Heart left ventricle (tissue), 16 donors: ENCODE data around the gene MGMT. TPM values are rescaled to one million over a fixed set of nuclear protein-coding genes. Genes with fewer than 3 reads are reported as not detected.
A peak's percentile ranks its signal among the peaks of the same experiment; 100 is the strongest.

ENCODE experiments used
- ATAC-seq, 4 donors: fragments of 200-7000 bp; cut with Tn5 transposase; one replicate each; pipeline ENCODE4 v1.9.1; 2020 to 2022; ENCODE audit warnings: moderate library complexity in 4 of 4, mild to moderate bottlenecking in 3 of 4, moderate number of reproducible peaks in 1 of 4
- DNase-seq, 5 donors: peaks; one replicate each; pipeline ENCODE4 v3.0.0-alpha.2; 2020
- H3K27ac ChIP-seq, 12 donors: fragments of 200-600 bp; sonication (generic) in 4 of 12; one replicate each; pipeline versions ENCODE4 v1.5.0 to v1.8.0; 2016 to 2022; ENCODE audit warnings: mild to moderate bottlenecking in 2 of 12
- H3K27me3 ChIP-seq, 9 donors: fragments of 200-600 bp; sonication (generic) in 2 of 9; one replicate each; pipeline versions ENCODE4 v1.5.1 to v1.8.0; 2016 to 2022; ENCODE audit warnings: mild to moderate bottlenecking in 3 of 9
- H3K36me3 ChIP-seq, 9 donors: fragments of 200-600 bp; sonication (generic) in 2 of 9; one replicate each; pipeline versions ENCODE4 v1.5.0 to v1.8.0; 2018 to 2022; ENCODE audit warnings: mild to moderate bottlenecking in 2 of 9
- H3K4me1 ChIP-seq, 12 donors: fragments of 200-600 bp; sonication (generic) in 4 of 12; one replicate each; pipeline versions ENCODE4 v1.5.0 to v1.8.0; 2016 to 2022; ENCODE audit warnings: mild to moderate bottlenecking in 3 of 12
- H3K4me3 ChIP-seq, 12 donors: fragments of 200-600 bp; sonication (generic) in 4 of 12; one replicate each; pipeline versions ENCODE4 v1.5.0 to v1.8.0; 2017 to 2022; ENCODE audit warnings: mild to moderate bottlenecking in 9 of 12, moderate library complexity in 4 of 12
- H3K9me3 ChIP-seq, 12 donors: fragments of 200-600 bp; sonication (generic) in 4 of 12; one replicate each; pipeline versions ENCODE4 v1.5.0 to v1.8.0; 2016 to 2022; ENCODE audit warnings: mild to moderate bottlenecking in 1 of 12
- POLR2A ChIP-seq, 2 donors: fragments of 450-650 bp; IDR thresholded peaks; one replicate each; pipeline ENCODE4 v1.6.1; 2017; ENCODE audit warnings: antibody characterized with exemption in 2 of 2, mild to moderate bottlenecking in 2 of 2, moderate library complexity in 2 of 2
- WGBS, 4 donors: extraction: QIAGEN DNeasy Blood & Tissue Kit in 2 of 4; methylation state at CpG; one replicate each; pipeline versions ENCODE4 v1.1.5 to v1.1.7; 2013 to 2018; 5-methylcytosine and 5-hydroxymethylcytosine counted together
- intact Hi-C, 10 donors: fragments of 100-400 bp; cut with DNase I; formaldehyde crosslinking; loops; one replicate each; pipeline versions ENCODE4 v1.11.1 to v1.14.2; 2022
- polyA plus RNA-seq, 2 donors: library from polyadenylated mRNA; stranded (reverse); fragments of 200-250 nt; gene quantifications; one replicate each; pipeline ENCODE4 v1.2.3, GENCODE V29; 2013
- total RNA-seq, 9 donors: library from RNA; depleted of rRNA in 2 of 9; stranded (reverse); fragments of >200 nt in 2 of 9; fragmentation: NEBNext Ultra II Directional in 3 of 9; extraction: Animal tissue kit (Norgen Biotek cat#: 25700) in 3 of 9; gene quantifications; one replicate each; pipeline versions ENCODE4 v1.1.0 to v1.2.4, GENCODE V29; 2016 to 2023
- TF ChIP-seq, protein P1 (sequence below), 12 donors: fragments of 200-600 bp; sonication (generic) in 4 of 12; IDR thresholded peaks; one replicate each; pipeline versions ENCODE4 v1.5.0 to v1.8.0; 2018 to 2022; ENCODE audit warnings: antibody characterized with exemption in 12 of 12, mild to moderate bottlenecking in 5 of 12
- donor health status: ischemic (EF 13 %, LVEDD 7.1; RV severe dilation, severe dysfunction).
- donor health status: healthy with polysubstance abuse.
- donor health status: DM: no; HTN: yes; CAD: no.
- donor health status: DM: no; HTN: no; CAD: no.
- donor health status: ischemic (EF 25% LVEDD 6.9; RV normal size, moderate dysfunction).
- donor health status: ischemic (EF 25% LVEDD 5.7; RV mildly dilated, moderate dysfunction).
- donor health status: healthy.
- donor health status: DM: yes; HTN: yes; CAD: no.
- donor health status: ischemic (EF 35%, LVEDD 5.7; RV mildly dilated, moderate dysfunction).
- donor health status: nonischemic (EF 11% LVEDD 7.7; RV severe dilation, severe dysfunction).
- donor health status: DM: yes; HTN: yes; CAD: no.
- donor health status: PGD.
- donor health status: ischemic (EF 29% LVEDD 5.4; RV normal size, mild dysfunction).
- donor health status: nonischemic (EF 23%, LVEDD 6.1; RV moderate dilation, normal function).

The MGMT gene
- total and polyA plus RNA-seq, 11 donors = 6.2 to 25.3 (median 11.6) TPM

DNA sequence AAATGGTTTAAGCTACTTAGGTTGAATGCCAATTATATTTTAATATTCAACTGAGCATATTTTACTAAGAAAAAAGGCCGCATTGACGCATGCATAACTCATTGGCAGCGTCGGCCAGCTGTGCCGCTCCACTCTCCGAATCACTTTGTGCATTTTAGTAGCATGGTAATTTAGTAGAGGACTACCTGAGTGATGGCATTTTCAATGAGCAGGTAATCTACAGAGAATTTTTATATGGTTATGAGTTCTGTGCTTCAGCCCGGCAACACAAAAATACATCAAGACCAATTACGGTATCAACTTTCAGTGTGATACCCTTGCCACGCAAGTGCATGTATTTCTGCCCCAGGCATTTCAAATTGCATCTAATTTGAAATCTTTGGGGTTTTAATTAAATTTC lies 249.8 kb downstream of the MGMT start:
- WGBS, 4 donors = 94 to 99% (median 97%) methylated on average over 9 of the region's 9 CpGs

DNA sequence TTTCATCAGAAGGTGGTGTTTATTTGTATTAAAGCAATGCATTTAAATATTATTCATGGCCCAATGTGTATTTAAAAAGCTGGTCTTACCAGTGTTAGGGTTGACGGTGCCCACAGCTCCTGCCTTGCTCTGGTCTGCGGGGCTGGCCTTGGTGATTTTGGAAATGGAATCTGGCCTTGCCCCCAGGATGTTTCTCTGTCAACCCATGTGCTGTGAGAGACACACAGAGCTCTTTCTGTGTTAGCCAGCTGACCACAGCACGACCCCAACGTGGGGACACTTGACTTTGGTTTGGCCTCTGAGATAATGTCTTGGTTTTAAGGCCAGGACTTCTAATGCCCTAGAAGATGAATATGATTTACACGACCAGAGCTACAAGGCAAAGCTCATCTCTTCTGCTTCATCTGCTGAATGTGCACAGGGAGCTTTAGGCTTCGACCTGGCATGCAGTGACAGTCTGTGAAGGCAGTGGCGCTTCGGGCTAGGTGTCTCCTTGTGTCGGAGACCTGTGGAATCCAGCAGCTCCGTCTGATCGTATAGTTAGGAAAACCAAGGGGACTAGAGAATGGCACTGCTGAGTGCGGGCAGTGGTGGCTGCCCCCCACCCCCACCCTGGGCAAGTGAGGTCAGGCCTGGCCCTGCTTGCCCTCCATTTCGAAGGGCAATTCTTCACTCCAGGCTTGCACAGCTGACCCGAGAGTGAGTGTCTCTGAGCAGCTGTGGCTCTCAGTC lies 250.9 kb downstream of the MGMT start:
- H3K4me1 ChIP-seq = peaks cover 0 to 3% (median 0%) of the 10 kb centered on the region in 12 donors
- 77 to 92% (median 89%) methylated on average over 11 to 14 of the region's 14 CpGs for WGBS, 4 donors
- no peak overlapping the region for H3K4me3 ChIP-seq
- no peak for TF ChIP-seq POLR2A (IDR thresholded peaks at IDR 0.05)
- TF ChIP-seq, protein P1, sequence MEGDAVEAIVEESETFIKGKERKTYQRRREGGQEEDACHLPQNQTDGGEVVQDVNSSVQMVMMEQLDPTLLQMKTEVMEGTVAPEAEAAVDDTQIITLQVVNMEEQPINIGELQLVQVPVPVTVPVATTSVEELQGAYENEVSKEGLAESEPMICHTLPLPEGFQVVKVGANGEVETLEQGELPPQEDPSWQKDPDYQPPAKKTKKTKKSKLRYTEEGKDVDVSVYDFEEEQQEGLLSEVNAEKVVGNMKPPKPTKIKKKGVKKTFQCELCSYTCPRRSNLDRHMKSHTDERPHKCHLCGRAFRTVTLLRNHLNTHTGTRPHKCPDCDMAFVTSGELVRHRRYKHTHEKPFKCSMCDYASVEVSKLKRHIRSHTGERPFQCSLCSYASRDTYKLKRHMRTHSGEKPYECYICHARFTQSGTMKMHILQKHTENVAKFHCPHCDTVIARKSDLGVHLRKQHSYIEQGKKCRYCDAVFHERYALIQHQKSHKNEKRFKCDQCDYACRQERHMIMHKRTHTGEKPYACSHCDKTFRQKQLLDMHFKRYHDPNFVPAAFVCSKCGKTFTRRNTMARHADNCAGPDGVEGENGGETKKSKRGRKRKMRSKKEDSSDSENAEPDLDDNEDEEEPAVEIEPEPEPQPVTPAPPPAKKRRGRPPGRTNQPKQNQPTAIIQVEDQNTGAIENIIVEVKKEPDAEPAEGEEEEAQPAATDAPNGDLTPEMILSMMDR (IDR thresholded peaks at IDR 0.05) = no peak
- H3K36me3 ChIP-seq = no peaks in the 10 kb centered on the region
- H3K27ac ChIP-seq = no peak overlapping the region
- H3K9me3 ChIP-seq = peaks cover 0 to 20% (median 3%) of the 10 kb centered on the region in 12 donors
- no peaks in the 10 kb centered on the region for H3K27me3 ChIP-seq
- ATAC-seq (no peak), DNase-seq (peak in 1 of 5 donors; percentile 25)
- intact Hi-C loops = no loop called here

More for the DNA sequence above, 249.8 kb downstream of the MGMT start:
- ATAC-seq (no peak), DNase-seq (no peak)
- no peak overlapping the region for H3K27ac ChIP-seq
- intact Hi-C loops = no loop called here
- no peak overlapping the region for H3K4me3 ChIP-seq
- H3K4me1 ChIP-seq = peaks cover 0 to 3% (median 0%) of the 10 kb centered on the region in 12 donors
- no peaks in the 10 kb centered on the region for H3K27me3 ChIP-seq
- TF ChIP-seq POLR2A (IDR thresholded peaks at IDR 0.05) = no peak
- TF ChIP-seq, protein P1 (IDR thresholded peaks at IDR 0.05) = no peak
- H3K36me3 ChIP-seq = no peaks in the 10 kb centered on the region
- peaks cover 0 to 12% (median 0%) of the 10 kb centered on the region in 12 donors for H3K9me3 ChIP-seq

DNA sequence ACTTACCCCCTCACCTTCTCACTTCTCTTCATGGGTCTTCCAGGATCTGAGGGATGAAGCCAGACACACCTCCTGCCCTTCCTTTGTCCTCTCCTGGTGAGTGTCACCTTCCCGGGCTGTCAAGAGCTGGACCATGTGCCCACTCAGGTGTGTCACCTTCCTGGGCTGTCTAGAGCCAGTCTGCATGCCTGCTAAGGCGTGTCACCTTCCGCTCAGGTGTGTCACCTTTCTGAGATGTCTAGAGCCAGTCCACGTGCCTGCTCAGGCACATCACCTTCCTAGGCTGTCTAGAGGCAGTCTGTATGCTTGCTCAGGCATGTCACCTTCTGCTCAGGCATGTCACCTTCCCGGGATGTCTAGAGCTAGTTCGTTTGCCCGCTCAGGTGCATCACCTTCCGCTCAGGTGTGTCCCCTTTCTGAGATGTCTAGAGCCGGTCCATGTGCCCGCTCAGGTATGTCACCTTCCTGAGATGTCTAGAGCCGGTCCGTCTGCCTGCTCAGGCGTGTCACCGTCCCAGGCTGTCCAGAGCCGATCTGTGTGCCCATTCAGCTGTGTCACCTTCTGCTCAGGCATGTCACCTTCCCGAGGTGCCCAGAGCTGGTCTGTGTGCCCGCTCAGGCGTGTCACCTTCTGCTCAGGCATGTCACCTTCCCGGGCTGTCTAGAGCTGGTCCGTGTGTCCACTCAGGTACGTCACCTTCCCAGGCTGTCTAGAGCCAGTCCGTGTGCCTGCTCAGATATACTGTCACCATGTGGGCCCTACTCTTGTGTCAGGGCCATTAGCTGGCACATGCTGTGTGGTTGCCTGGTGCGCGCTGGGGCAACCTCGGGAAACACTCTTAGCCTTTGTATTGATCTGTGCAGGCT lies 251.7 kb downstream of the MGMT start:
- Histone ChIP-seq H3K4me1 (peaks cover 0 to 3% (median 0%) of the 10 kb centered on the region in 12 donors), H3K36me3 (no peaks in the 10 kb centered on the region), H3K27me3 (no peaks in the 10 kb centered on the region), H3K9me3 (peaks cover 0 to 20% (median 3%) of the 10 kb centered on the region in 12 donors), H3K27ac (no peak overlapping the region), H3K4me3 (no peak overlapping the region)
- TF ChIP-seq, protein P1 (IDR thresholded peaks at IDR 0.05) = no peak
- intact Hi-C loops = no loop called here
- 90 to 96% (median 93%) methylated on average over 18 to 25 of the region's 25 CpGs for WGBS, 4 donors
- DNase-seq (peak in 2 of 5 donors; percentile 3 to 48), ATAC-seq (peak in 1 of 4 donors; percentile 36)

DNA sequence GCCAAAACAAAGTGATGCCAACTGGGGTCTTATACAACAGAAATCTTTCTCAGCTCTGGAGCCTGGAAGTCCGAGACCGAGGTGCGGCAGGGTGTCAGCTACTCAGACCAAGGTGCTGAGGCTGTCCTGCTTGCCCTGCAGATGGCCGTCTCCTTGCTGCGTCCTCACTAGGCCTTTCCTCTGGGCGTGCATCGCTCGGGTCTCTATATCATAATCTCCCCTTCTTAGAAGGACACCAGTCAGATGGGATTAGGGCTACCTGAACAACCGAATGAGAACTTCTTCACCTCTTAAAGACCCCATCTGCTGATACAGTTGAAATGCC lies 252.3 kb downstream of the MGMT start:
- intact Hi-C loops = no loop called here
- Histone ChIP-seq H3K27ac (no peak overlapping the region), H3K27me3 (no peaks in the 10 kb centered on the region), H3K9me3 (peaks cover 0 to 20% (median 3%) of the 10 kb centered on the region in 12 donors), H3K36me3 (no peaks in the 10 kb centered on the region), H3K4me3 (no peak overlapping the region), H3K4me1 (peaks cover 0 to 3% (median 0%) of the 10 kb centered on the region in 12 donors)
- ATAC-seq = no peak
- no peak for TF ChIP-seq POLR2A (IDR thresholded peaks at IDR 0.05)
- WGBS, 4 donors = 96 to 98% (median 97%) methylated on average over 9 of the region's 9 CpGs
- DNase-seq = peak in 2 of 5 donors; percentile 3 to 29
